Thoracic aorta (tissue), 2 donors: Measurements from ENCODE around the gene ANP32A. TPM values are rescaled to one million over a fixed set of nuclear protein-coding genes. Genes with fewer than 3 reads are reported as not detected.
A peak's percentile ranks its signal among the peaks of the same experiment; 100 is the strongest.

Source experiments
- ATAC-seq: fragments of 150-250 bp; one replicate; pipeline ENCODE4 v1.8.0; 2017; ENCODE audit warnings: low read depth; ENCODE audit not compliant: insufficient number of reproducible peaks, low FRiP score
- DNase-seq: peaks from one replicate; pipeline ENCODE4 v3.0.0-alpha.2; 2020; ENCODE audit warnings: low spot score
- H3K27ac ChIP-seq, 2 donors: fragments of 200-600 bp; sonication (generic); 1 replicate in 1 of 2; 2 replicates in 1 of 2; pipeline ENCODE4 v1.5.1; 2016; ENCODE audit warnings: mild to moderate bottlenecking in 2 of 2, moderate library complexity in 2 of 2
- H3K27me3 ChIP-seq: fragments of 200-600 bp; sonication (generic); replicated peaks from 2 replicates; pipeline ENCODE4 v1.6.0; 2016; ENCODE audit warnings: mild to moderate bottlenecking; ENCODE audit not compliant: insufficient read depth
- H3K36me3 ChIP-seq: fragments of 200-600 bp; sonication (generic); one replicate; pipeline ENCODE4 v1.5.1; 2016
- H3K4me1 ChIP-seq, 2 donors: fragments of 200-600 bp; sonication (generic); 1 replicate in 1 of 2; 2 replicates in 1 of 2; pipeline versions ENCODE4 v1.5.1 to v1.6.0; 2016; ENCODE audit warnings: low read depth in 2 of 2, mild to moderate bottlenecking in 1 of 2; ENCODE audit not compliant: control insufficient read depth in 1 of 2
- H3K4me3 ChIP-seq: fragments of 200-600 bp; sonication (generic); 2 replicates; pipeline ENCODE4 v1.5.1; 2016; ENCODE audit warnings: mild to moderate bottlenecking
- H3K9me3 ChIP-seq: fragments of 200-600 bp; sonication (generic); 2 replicates; pipeline ENCODE4 v1.5.1; 2016
- CTCF ChIP-seq: fragments of 200-600 bp; sonication (generic); IDR thresholded peaks from one replicate; pipeline ENCODE4 v1.5.1; 2019; ENCODE audit warnings: antibody characterized with exemption
- total RNA-seq, 2 donors: library from RNA; depleted of rRNA; stranded (reverse); fragments of >200 nt; gene quantifications; one replicate each; pipeline versions ENCODE4 v1.1.0 to v1.2.3, GENCODE V29; 2016

ANP32A gene
- total RNA-seq, 2 donors from 2014 or later: 46.0 to 54.2 TPM

GRCh38 chr15:68842958-68843357 is 22.3 kb upstream of the ANP32A start:
- no peak overlapping the region for H3K27ac ChIP-seq
- TF ChIP-seq CTCF: no peak
- ATAC-seq: no peak
- peaks cover 9% of the 10 kb centered on the region for H3K27me3 ChIP-seq
- no peak for DNase-seq
- no peaks in the 10 kb centered on the region for H3K9me3 ChIP-seq
- peaks cover 7 to 10% of the 10 kb centered on the region in 2 donors for H3K4me1 ChIP-seq
- no peaks in the 10 kb centered on the region for H3K36me3 ChIP-seq
- H3K4me3 ChIP-seq: no peak overlapping the region

- Histone ChIP-seq H3K36me3 (no peaks in the 10 kb centered on the region), H3K4me3 (no peak overlapping the region), H3K27me3 (no peaks in the 10 kb centered on the region), H3K27ac (no peak overlapping the region), H3K9me3 (peaks cover 11% of the 10 kb centered on the region), H3K4me1 (no peaks in the 10 kb centered on the region)
- no peak for DNase-seq
- no peak for ATAC-seq
- no peak for TF ChIP-seq CTCF
Observed at GRCh38 chr15:68834346-68834745, 13.7 kb upstream of the ANP32A start.

- Histone ChIP-seq H3K9me3 (peaks cover 11% of the 10 kb centered on the region), H3K36me3 (no peaks in the 10 kb centered on the region), H3K4me3 (no peak overlapping the region), H3K4me1 (no peaks in the 10 kb centered on the region), H3K27me3 (no peaks in the 10 kb centered on the region), H3K27ac (no peak overlapping the region)
- DNase-seq (no peak), ATAC-seq (no peak)
- TF ChIP-seq CTCF: no peak
Observed at GRCh38 chr15:68833700-68834331, 13.1 kb upstream of the ANP32A start.

- Histone ChIP-seq H3K36me3 (no peaks in the 10 kb centered on the region), H3K27ac (no peak overlapping the region), H3K9me3 (no peaks in the 10 kb centered on the region), H3K4me1 (no peaks in the 10 kb centered on the region), H3K27me3 (no peaks in the 10 kb centered on the region), H3K4me3 (no peak overlapping the region)
- DNase-seq: no peak
- ATAC-seq: no peak
- no peak for TF ChIP-seq CTCF
Observed at GRCh38 chr15:68830141-68830785, 9.6 kb upstream of the ANP32A start.

GRCh38 chr15:68829068-68829467 is 8.4 kb upstream of the ANP32A start:
- Histone ChIP-seq H3K27me3 (no peaks in the 10 kb centered on the region), H3K4me3 (no peak overlapping the region), H3K27ac (no peak overlapping the region), H3K9me3 (no peaks in the 10 kb centered on the region), H3K4me1 (no peaks in the 10 kb centered on the region), H3K36me3 (no peaks in the 10 kb centered on the region)
- no peak for ATAC-seq
- peak; percentile 18 for TF ChIP-seq CTCF
- no peak for DNase-seq
